Keratinocyte (primary cell): ENCODE results near the gene SMIM22. TPM values are rescaled to one million over a fixed set of nuclear protein-coding genes. Genes with fewer than 3 reads are reported as not detected.

Source experiments
- DNase-seq: peaks from one replicate; pipeline ENCODE4 v3.0.0-alpha.2; 2011; ENCODE audit warnings: low read depth, missing footprints, low spot score
- FAIRE-seq: peaks from 2 replicates; lab custom pipeline; 2011; peaks lifted over from hg19 to GRCh38; lab: Jason Lieb, UNC
- H2AFZ ChIP-seq: 2 replicates; pipeline ENCODE4 v1.6.0; 2012; ENCODE audit warnings: low read length, control low read depth, inconsistent platforms; ENCODE audit not compliant: control insufficient read depth
- H3K27ac ChIP-seq: 2 replicates; pipeline ENCODE4 v1.5.1; 2011; ENCODE audit warnings: low read length; ENCODE audit not compliant: control insufficient read depth, insufficient read depth
- H3K27me3 ChIP-seq: 3 replicates; pipeline ENCODE4 v1.6.0; 2011; ENCODE audit warnings: low read length; ENCODE audit not compliant: control insufficient read depth, insufficient read depth; ENCODE audit errors: extremely low read depth
- H3K36me3 ChIP-seq, 2 experiments: 2 replicates in 1 of 2; 3 replicates in 1 of 2; pipeline ENCODE4 v1.5.1; 2011; ENCODE audit warnings: low read length in 2 of 2, mild to moderate bottlenecking in 1 of 2; ENCODE audit not compliant: control insufficient read depth in 2 of 2, insufficient read depth in 2 of 2; ENCODE audit errors: extremely low read depth in 1 of 2
- H3K4me1 ChIP-seq: 3 replicates; pipeline ENCODE4 v1.5.1; 2011; ENCODE audit warnings: low read length; ENCODE audit not compliant: control insufficient read depth, insufficient read depth; ENCODE audit errors: extremely low read depth
- H3K4me2 ChIP-seq: 3 replicates; pipeline ENCODE4 v1.6.0; 2011; ENCODE audit warnings: low read depth, low read length; ENCODE audit not compliant: control insufficient read depth, insufficient read depth; ENCODE audit errors: extremely low read depth
- H3K4me3 ChIP-seq, 3 experiments: fragments of 200-600 bp in 1 of 3; sonication (generic) in 1 of 3; 2 replicates in 2 of 3; 3 replicates in 1 of 3; pipeline ENCODE4 v1.5.1; 2011 to 2016; ENCODE audit warnings: low read length in 3 of 3, mild to moderate bottlenecking in 3 of 3, control low read depth in 2 of 3, inconsistent platforms in 1 of 3, low read depth in 1 of 3, mixed read lengths in 1 of 3, mixed run types in 1 of 3, moderate library complexity in 1 of 3; ENCODE audit not compliant: control insufficient read depth in 2 of 3, insufficient read depth in 2 of 3; ENCODE audit errors: extremely low read depth in 1 of 3
- H3K79me2 ChIP-seq: 2 replicates; pipeline ENCODE4 v1.6.0; 2012; ENCODE audit warnings: low read length; ENCODE audit not compliant: control insufficient read depth, insufficient read depth
- H3K9ac ChIP-seq: 3 replicates; pipeline ENCODE4 v1.6.0; 2011; ENCODE audit warnings: low read length; ENCODE audit not compliant: control insufficient read depth, insufficient read depth; ENCODE audit errors: extremely low read depth
- H3K9me1 ChIP-seq: 3 replicates; pipeline ENCODE4 v1.6.0; 2011; ENCODE audit warnings: low read length; ENCODE audit not compliant: control insufficient read depth, insufficient read depth; ENCODE audit errors: extremely low read depth
- H3K9me3 ChIP-seq: 2 replicates; pipeline ENCODE4 v1.5.1; 2012; ENCODE audit warnings: low read depth, low read length; ENCODE audit not compliant: control insufficient read depth
- H4K20me1 ChIP-seq: 3 replicates; pipeline ENCODE4 v1.6.0; 2011; ENCODE audit warnings: low read length; ENCODE audit not compliant: control insufficient read depth, insufficient read depth; ENCODE audit errors: extremely low read depth
- CTCF ChIP-seq, 3 experiments: IDR thresholded peaks in 1 of 3; conservative IDR thresholded peaks in 1 of 3; optimal IDR thresholded peaks in 1 of 3; 2 replicates in 2 of 3; 3 replicates in 1 of 3; pipeline versions ENCODE3 to v1.5.1; 2011; ENCODE audit warnings: low read length in 3 of 3, mild to moderate bottlenecking in 3 of 3, moderate library complexity in 2 of 3, control low read depth in 1 of 3, inconsistent platforms in 1 of 3; ENCODE audit not compliant: insufficient read depth in 2 of 3; ENCODE audit errors: extremely low read depth in 1 of 3
- EZH2 ChIP-seq: IDR thresholded peaks from one replicate; pipeline ENCODE4 v1.6.1; 2012; ENCODE audit warnings: inconsistent platforms, mild to moderate bottlenecking, low read length, moderate library complexity
- dilution Hi-C: fragments of 300-500 bp; cut with MboI; formaldehyde crosslinking; loops from one replicate; pipeline ENCODE4 v1.7.0; 2020; ENCODE audit warnings: low sequenced_read_pairs; ENCODE audit not compliant: extremely low pct_ligation_motif_present
- polyA plus RNA-seq, 5 experiments: library from polyadenylated mRNA; depleted of rRNA in 3 of 5; stranded (reverse) in 3 of 5; stranded (forward) in 1 of 5; unstranded in 1 of 5; fragments of >200 nt; gene quantifications; 1 replicate in 1 of 5; 2 replicates in 3 of 5; 3 replicates in 1 of 5; pipeline versions ENCODE4 v1.2.1 to v1.2.3, GENCODE V29; 2011 to 2012; ENCODE audit warnings: missing spikeins in 2 of 5, low read depth in 1 of 5, low replicate concordance in 1 of 5

Gene SMIM22
- polyA plus RNA-seq, 1 donor (not counting 4 experiments of a cell fraction or from before 2014, with no cell fraction given) = 10.6 TPM

- FAIRE-seq (no peak), DNase-seq (no peak)
- no peak overlapping the region for H3K4me2 ChIP-seq
- H4K20me1 ChIP-seq = peaks cover 3% of the 10 kb centered on the region
- no peak overlapping the region for H2AFZ ChIP-seq
- no peaks in the 10 kb centered on the region for H3K9me1 ChIP-seq
- no peaks in the 10 kb centered on the region for H3K9me3 ChIP-seq
- TF ChIP-seq EZH2 = no peak
- TF ChIP-seq CTCF (optimal IDR thresholded peaks at IDR 0.05 in 1 of 3, IDR thresholded peaks at IDR 0.05 in 1 of 3, conservative IDR thresholded peaks at IDR 0.05 in 1 of 3; ENCODE audit: extremely low read depth in 1 of 3, insufficient read depth in 2 of 3, low read length in 3 of 3) = no peak
- H3K79me2 ChIP-seq = peaks cover 4% of the 10 kb centered on the region
- H3K27me3 ChIP-seq = no peaks in the 10 kb centered on the region
- dilution Hi-C loops = no loop called here
- H3K9ac ChIP-seq = no peak overlapping the region
- H3K36me3 ChIP-seq = peaks cover 46 to 58% of the 10 kb centered on the region in 2 experiments
- no peak overlapping the region for H3K27ac ChIP-seq
- no peak overlapping the region for H3K4me3 ChIP-seq
- no peaks in the 10 kb centered on the region for H3K4me1 ChIP-seq
Measured at GRCh38 chr16:4828567-4829321, 33.6 kb downstream of the SMIM22 start.

GRCh38 chr16:4830408-4830807, 35.2 kb downstream of the SMIM22 start:
- Histone ChIP-seq H3K4me2 (no peak overlapping the region), H3K9me1 (no peaks in the 10 kb centered on the region), H2AFZ (no peak overlapping the region), H3K9me3 (no peaks in the 10 kb centered on the region), H3K4me3 (no peak overlapping the region), H3K27me3 (no peaks in the 10 kb centered on the region), H3K9ac (no peak overlapping the region), H3K4me1 (no peaks in the 10 kb centered on the region), H3K79me2 (peaks cover 16% of the 10 kb centered on the region), H4K20me1 (no peaks in the 10 kb centered on the region), H3K36me3 (peaks cover 41 to 57% of the 10 kb centered on the region in 2 experiments), H3K27ac (no peak overlapping the region)
- DNase-seq (no peak), FAIRE-seq (no peak)
- dilution Hi-C loops = no loop called here
- TF ChIP-seq CTCF (optimal IDR thresholded peaks at IDR 0.05 in 1 of 3, IDR thresholded peaks at IDR 0.05 in 1 of 3, conservative IDR thresholded peaks at IDR 0.05 in 1 of 3; ENCODE audit: extremely low read depth in 1 of 3, insufficient read depth in 2 of 3, low read length in 3 of 3) (no peak), EZH2 (no peak)
